NB4 (cell line): ENCODE data around the gene KYNU.
"Not testable (repeated sequence)": the region's sequence is repeated elsewhere in the genome, so short reads cannot be mapped to it uniquely, and the experiment has no call there.

ENCODE experiments used
- DNase-seq: peaks from one replicate; pipeline ENCODE4 v3.0.0; 2010; ENCODE audit warnings: low read depth
- H3K4me3 ChIP-seq: one replicate; pipeline ENCODE4 v1.5.1; 2011; ENCODE audit warnings: mild to moderate bottlenecking, low read depth, low read length, moderate library complexity
- CTCF ChIP-seq: IDR thresholded peaks from one replicate; pipeline ENCODE4 v1.5.1; 2012; ENCODE audit warnings: low read depth, low read length
- MAX ChIP-seq: IDR thresholded peaks from 2 replicates; pipeline ENCODE4 v1.6.1; 2011; ENCODE audit warnings: low read depth, low read length
- MYC ChIP-seq: IDR thresholded peaks from 2 replicates; pipeline ENCODE4 v1.6.1; 2011; ENCODE audit warnings: low read depth, low read length
- POLR2A ChIP-seq: IDR thresholded peaks from 2 replicates; pipeline ENCODE4 v1.6.1; 2011; ENCODE audit warnings: mild to moderate bottlenecking; ENCODE audit not compliant: insufficient read length; ENCODE audit errors: extremely low read depth

Gene KYNU

GRCh38 chr2:143070704-143071103, 193.2 kb downstream of the KYNU start:
- TF ChIP-seq MYC (no peak), MAX (no peak), CTCF (no peak), POLR2A (no peak)

GRCh38 chr2:143071185-143071876, 193.9 kb downstream of the KYNU start:
- no peak for DNase-seq
- no peak overlapping the region for H3K4me3 ChIP-seq
- TF ChIP-seq MAX: no peak
- TF ChIP-seq CTCF: no peak
- TF ChIP-seq POLR2A: no peak
- no peak for TF ChIP-seq MYC

More at GRCh38 chr2:143070704-143071103, 193.2 kb downstream of the KYNU start:
- DNase-seq: no peak
- H3K4me3 ChIP-seq: no peak overlapping the region

- DNase-seq, H3K4me3 ChIP-seq: not testable (repeated sequence)
Measured at GRCh38 chr2:143074913-143075312, 197.4 kb downstream of the KYNU start.

- no peak overlapping the region for H3K4me3 ChIP-seq
- no peak for DNase-seq
- TF ChIP-seq CTCF (no peak), MAX (no peak), MYC (no peak), POLR2A (no peak)
Measured at GRCh38 chr2:143075711-143076110, 198.2 kb downstream of the KYNU start.

- TF ChIP-seq MAX (no peak), MYC (no peak), CTCF (no peak), POLR2A (no peak)
- no peak overlapping the region for H3K4me3 ChIP-seq
- DNase-seq: no peak
Measured at GRCh38 chr2:143078104-143078503, 200.6 kb downstream of the KYNU start.

- no peak overlapping the region for H3K4me3 ChIP-seq
- no peak for DNase-seq
- TF ChIP-seq CTCF (no peak), MYC (no peak), MAX (no peak), POLR2A (no peak)
Measured at GRCh38 chr2:143081616-143082015, 204.2 kb downstream of the KYNU start.
